Spleen (tissue), 11 donors: ENCODE data around the gene SAE1. TPM values are rescaled to one million over a fixed set of nuclear protein-coding genes. Genes with fewer than 3 reads are reported as not detected.

Source experiments
- DNase-seq: peaks from one replicate; pipeline ENCODE4 v3.0.0-alpha.2; 2020
- H3K27ac ChIP-seq, 8 donors: fragments of 200-600 bp; sonication (generic) in 7 of 8; 1 replicate in 4 of 8; 2 replicates in 4 of 8; pipeline versions ENCODE4 v1.5.0 to v1.8.0; 2016 to 2021; ENCODE audit warnings: inconsistent platforms in 4 of 8, mild to moderate bottlenecking in 4 of 8, moderate library complexity in 1 of 8
- H3K27me3 ChIP-seq, 7 donors: fragments of 200-600 bp; sonication (generic) in 6 of 7; replicated peaks in 1 of 7; 1 replicate in 4 of 7; 2 replicates in 3 of 7; pipeline versions ENCODE4 v1.5.0 to v1.8.0; 2016 to 2021; ENCODE audit warnings: inconsistent platforms in 3 of 7, mild to moderate bottlenecking in 1 of 7
- H3K36me3 ChIP-seq, 6 donors: fragments of 200-600 bp; sonication (generic) in 5 of 6; 1 replicate in 4 of 6; 2 replicates in 2 of 6; pipeline versions ENCODE4 v1.5.0 to v1.8.0; 2016 to 2021; ENCODE audit warnings: inconsistent platforms in 2 of 6
- H3K4me1 ChIP-seq, 6 donors: fragments of 200-600 bp; sonication (generic) in 5 of 6; 1 replicate in 3 of 6; 2 replicates in 3 of 6; pipeline versions ENCODE4 v1.5.0 to v1.8.0; 2016 to 2021; ENCODE audit warnings: inconsistent platforms in 3 of 6
- H3K4me3 ChIP-seq, 8 donors: fragments of 200-600 bp; sonication (generic) in 7 of 8; 1 replicate in 4 of 8; 2 replicates in 4 of 8; pipeline versions ENCODE4 v1.5.0 to v1.8.0; 2016 to 2021; ENCODE audit warnings: inconsistent platforms in 4 of 8, mild to moderate bottlenecking in 4 of 8, moderate library complexity in 2 of 8
- H3K9me3 ChIP-seq, 8 donors: fragments of 200-600 bp; sonication (generic) in 7 of 8; 1 replicate in 4 of 8; 2 replicates in 4 of 8; pipeline versions ENCODE4 v1.5.0 to v1.8.0; 2016 to 2021; ENCODE audit warnings: inconsistent platforms in 4 of 8
- CTCF ChIP-seq, 11 experiments: fragments of 200-600 bp in 7 of 11; fragments of 450-650 bp in 4 of 11; sonication (generic) in 4 of 11; IDR thresholded peaks in 8 of 11; conservative IDR thresholded peaks in 3 of 11; 1 replicate in 7 of 11; 2 replicates in 4 of 11; pipeline versions ENCODE4 v1.4.0 to v1.8.0; 2016 to 2021; ENCODE audit warnings: antibody characterized with exemption in 11 of 11, inconsistent platforms in 4 of 11, mild to moderate bottlenecking in 1 of 11
- POLR2A ChIP-seq, 3 donors: fragments of 450-650 bp; IDR thresholded peaks; one replicate each; pipeline ENCODE4 v1.5.1; 2017; ENCODE audit warnings: antibody characterized with exemption in 3 of 3, mild to moderate bottlenecking in 1 of 3
- POLR2AphosphoS5 ChIP-seq, 3 donors: sonication (generic); formaldehyde crosslinking; IDR thresholded peaks; one replicate each; pipeline ENCODE4 v1.5.1; 2017; ENCODE audit warnings: antibody characterized with exemption in 3 of 3
- WGBS, 5 donors: extraction: QIAGEN DNeasy Blood & Tissue Kit in 3 of 5; methylation state at CpG; one replicate each; pipeline versions ENCODE4 v1.1.5 to v1.1.7; 2013 to 2018; 5-methylcytosine and 5-hydroxymethylcytosine counted together
- intact Hi-C: fragments of 100-400 bp; cut with DNase I; formaldehyde crosslinking; loops from one replicate; pipeline ENCODE4 v1.15.0; 2023; ENCODE audit warnings: low total_unique reads
- polyA plus RNA-seq, 3 donors: library from polyadenylated mRNA; stranded (reverse); fragments of 200-250 nt; gene quantifications; one replicate each; pipeline ENCODE4 v1.2.1, GENCODE V29; 2013
- total RNA-seq, 7 donors: library from RNA; depleted of rRNA in 3 of 7; stranded (reverse); fragments of >200 nt in 3 of 7; fragmentation: NEBNext Ultra II Directional in 4 of 7; extraction: Animal tissue kit (Norgen Biotek cat#: 25700) in 4 of 7; gene quantifications; one replicate each; pipeline versions ENCODE4 v1.1.0 to v1.2.1, GENCODE V29; 2016 to 2021
- donor health status: healthy with polysubstance abuse.
- donor health status: DM: no; HTN: no; CAD: no; lungs with moderate emphysema.
- donor health status: DM: no; HTN: no; CAD: no.
- donor health status: Bipolar disorder and iron deficiency.
- donor health status: healthy.
- donor health status: DM: no; HTN: no; CAD: no.
- donor health status: DM: yes; HTN: yes; CAD: no.

Gene SAE1
- total and polyA plus RNA-seq, 10 donors: 28.1 to 72.4 (median 55.9) TPM

GRCh38 chr19:47176627-47177090, 46.0 kb downstream of the SAE1 start:
- Histone ChIP-seq H3K9me3 (no peaks in the 10 kb centered on the region), H3K36me3 (peaks cover 0 to 98% (median 37%) of the 10 kb centered on the region in 6 donors), H3K27ac (peak overlapping the region; percentile 33 to 77 (median 58)), H3K27me3 (no peaks in the 10 kb centered on the region), H3K4me1 (peaks cover 10 to 37% (median 21%) of the 10 kb centered on the region in 6 donors), H3K4me3 (no peak overlapping the region)
- no peak for DNase-seq
- TF ChIP-seq CTCF (IDR thresholded peaks at IDR 0.05 in 8 of 11, conservative IDR thresholded peaks at IDR 0.05 in 3 of 11): no peak
- no peak for TF ChIP-seq POLR2AphosphoS5 (IDR thresholded peaks at IDR 0.05)
- no peak for TF ChIP-seq POLR2A (IDR thresholded peaks at IDR 0.05)
- intact Hi-C loops: no loop called here
- 19 to 32% (median 27%) methylated on average over 5 of the region's 5 CpGs for WGBS, 5 donors

GRCh38 chr19:47179653-47180310, 49.1 kb downstream of the SAE1 start:
- H3K27me3 ChIP-seq: no peaks in the 10 kb centered on the region

GRCh38 chr19:47183601-47184000, 53.0 kb downstream of the SAE1 start:
- H3K9me3 ChIP-seq: no peaks in the 10 kb centered on the region
- no peak for DNase-seq
- TF ChIP-seq CTCF (IDR thresholded peaks at IDR 0.05 in 8 of 11, conservative IDR thresholded peaks at IDR 0.05 in 3 of 11) (no peak), POLR2A (IDR thresholded peaks at IDR 0.05) (no peak), POLR2AphosphoS5 (IDR thresholded peaks at IDR 0.05) (no peak)
- intact Hi-C loops: no loop called here
- peaks cover 0 to 95% (median 18%) of the 10 kb centered on the region in 6 donors for H3K36me3 ChIP-seq
- WGBS, 5 donors: 50 to 85% (median 77%) methylated on average over 2 of the region's 2 CpGs
- peaks cover 0 to 65% (median 26%) of the 10 kb centered on the region in 6 donors for H3K4me1 ChIP-seq
- peak overlapping the region in 3 of 8 donors; percentile 13 to 38 (median 23) for H3K27ac ChIP-seq
- H3K4me3 ChIP-seq: no peak overlapping the region
- H3K27me3 ChIP-seq: no peaks in the 10 kb centered on the region

More at GRCh38 chr19:47179653-47180310, 49.1 kb downstream of the SAE1 start:
- intact Hi-C loops: no loop called here
- no peaks in the 10 kb centered on the region for H3K9me3 ChIP-seq
- no peak overlapping the region for H3K27ac ChIP-seq
- H3K36me3 ChIP-seq: peaks cover 0 to 98% (median 18%) of the 10 kb centered on the region in 6 donors
- 73 to 89% (median 86%) methylated on average over 4 of the region's 4 CpGs for WGBS, 5 donors
- TF ChIP-seq CTCF (IDR thresholded peaks at IDR 0.05 in 8 of 11, conservative IDR thresholded peaks at IDR 0.05 in 3 of 11) (no peak), POLR2AphosphoS5 (IDR thresholded peaks at IDR 0.05) (no peak), POLR2A (IDR thresholded peaks at IDR 0.05) (no peak)
- H3K4me1 ChIP-seq: peaks cover 10 to 63% (median 22%) of the 10 kb centered on the region in 6 donors
- H3K4me3 ChIP-seq: no peak overlapping the region
- no peak for DNase-seq
